Mucosa of stomach (tissue), 1 donor: Measurements from ENCODE around the gene PEPD.

ENCODE experiments used
- H3K27me3 ChIP-seq: one replicate; pipeline ENCODE4 v1.7.0; 2013; ENCODE audit warnings: mild to moderate bottlenecking, low read length; ENCODE audit not compliant: control insufficient read depth, insufficient read depth
- H3K36me3 ChIP-seq: one replicate; pipeline ENCODE4 v1.7.0; 2013; ENCODE audit warnings: low read length; ENCODE audit not compliant: control insufficient read depth, insufficient read depth
- H3K4me1 ChIP-seq: one replicate; pipeline ENCODE4 v1.7.0; 2013; ENCODE audit warnings: mild to moderate bottlenecking, low read length; ENCODE audit not compliant: control insufficient read depth, insufficient read depth
- H3K4me3 ChIP-seq: one replicate; pipeline ENCODE4 v1.7.0; 2013; ENCODE audit warnings: low read length
- H3K9ac ChIP-seq: one replicate; pipeline ENCODE4 v1.7.0; 2013; ENCODE audit warnings: mild to moderate bottlenecking, low read length, moderate library complexity
- H3K9me3 ChIP-seq: one replicate; pipeline ENCODE4 v1.7.0; 2013; ENCODE audit warnings: mild to moderate bottlenecking, low read length, moderate library complexity; ENCODE audit not compliant: control insufficient read depth
- donor health status: Pancreatic carcinoma.

Gene PEPD

GRCh38 chr19:33350538-33351309 lies 170.9 kb downstream of the PEPD start:
- Histone ChIP-seq H3K9me3 (no peaks in the 10 kb centered on the region), H3K36me3 (no peaks in the 10 kb centered on the region), H3K27me3 (no peaks in the 10 kb centered on the region), H3K4me3 (no peak overlapping the region), H3K4me1 (no peaks in the 10 kb centered on the region), H3K9ac (no peak overlapping the region)

- Histone ChIP-seq H3K4me3 (no peak overlapping the region), H3K9me3 (no peaks in the 10 kb centered on the region)
Observed at GRCh38 chr19:33349319-33350289, 172.0 kb downstream of the PEPD start.

GRCh38 chr19:33348301-33349010 lies 173.1 kb downstream of the PEPD start:
- H3K9me3 ChIP-seq = no peaks in the 10 kb centered on the region
- no peak overlapping the region for H3K9ac ChIP-seq
- no peaks in the 10 kb centered on the region for H3K4me1 ChIP-seq
- no peaks in the 10 kb centered on the region for H3K36me3 ChIP-seq
- H3K27me3 ChIP-seq = no peaks in the 10 kb centered on the region
- no peak overlapping the region for H3K4me3 ChIP-seq

More at GRCh38 chr19:33349319-33350289, 172.0 kb downstream of the PEPD start:
- Histone ChIP-seq H3K4me1 (no peaks in the 10 kb centered on the region), H3K27me3 (no peaks in the 10 kb centered on the region), H3K9ac (no peak overlapping the region), H3K36me3 (no peaks in the 10 kb centered on the region)

GRCh38 chr19:33347300-33347699 lies 174.3 kb downstream of the PEPD start:
- Histone ChIP-seq H3K4me1 (no peaks in the 10 kb centered on the region), H3K4me3 (no peak overlapping the region), H3K9me3 (no peaks in the 10 kb centered on the region), H3K27me3 (no peaks in the 10 kb centered on the region), H3K36me3 (no peaks in the 10 kb centered on the region), H3K9ac (no peak overlapping the region)

GRCh38 chr19:33346665-33347064 lies 174.9 kb downstream of the PEPD start:
- no peak overlapping the region for H3K9ac ChIP-seq
- H3K27me3 ChIP-seq = no peaks in the 10 kb centered on the region
- no peaks in the 10 kb centered on the region for H3K9me3 ChIP-seq
- H3K36me3 ChIP-seq = no peaks in the 10 kb centered on the region
- H3K4me3 ChIP-seq = no peak overlapping the region
- no peaks in the 10 kb centered on the region for H3K4me1 ChIP-seq

- no peak overlapping the region for H3K4me3 ChIP-seq
- H3K9ac ChIP-seq = no peak overlapping the region
- no peaks in the 10 kb centered on the region for H3K36me3 ChIP-seq
- H3K4me1 ChIP-seq = no peaks in the 10 kb centered on the region
- no peaks in the 10 kb centered on the region for H3K9me3 ChIP-seq
- no peaks in the 10 kb centered on the region for H3K27me3 ChIP-seq
Observed at GRCh38 chr19:33345163-33345562, 176.4 kb downstream of the PEPD start.

GRCh38 chr19:33344573-33344925 lies 177.0 kb downstream of the PEPD start:
- Histone ChIP-seq H3K4me3 (no peak overlapping the region), H3K9ac (no peak overlapping the region), H3K4me1 (no peaks in the 10 kb centered on the region), H3K27me3 (no peaks in the 10 kb centered on the region), H3K36me3 (no peaks in the 10 kb centered on the region), H3K9me3 (no peaks in the 10 kb centered on the region)

- no peaks in the 10 kb centered on the region for H3K9me3 ChIP-seq
- no peaks in the 10 kb centered on the region for H3K4me1 ChIP-seq
- H3K27me3 ChIP-seq = no peaks in the 10 kb centered on the region
- H3K36me3 ChIP-seq = no peaks in the 10 kb centered on the region
- H3K9ac ChIP-seq = no peak overlapping the region
- H3K4me3 ChIP-seq = no peak overlapping the region
Observed at GRCh38 chr19:33343859-33344572, 177.6 kb downstream of the PEPD start.

GRCh38 chr19:33343301-33343700 lies 178.3 kb downstream of the PEPD start:
- Histone ChIP-seq H3K27me3 (no peaks in the 10 kb centered on the region), H3K4me1 (no peaks in the 10 kb centered on the region), H3K9ac (no peak overlapping the region), H3K9me3 (no peaks in the 10 kb centered on the region), H3K36me3 (no peaks in the 10 kb centered on the region), H3K4me3 (no peak overlapping the region)

- Histone ChIP-seq H3K36me3 (no peaks in the 10 kb centered on the region), H3K4me3 (no peak overlapping the region), H3K9me3 (no peaks in the 10 kb centered on the region), H3K9ac (no peak overlapping the region), H3K27me3 (no peaks in the 10 kb centered on the region), H3K4me1 (no peaks in the 10 kb centered on the region)
Observed at GRCh38 chr19:33340991-33341390, 180.6 kb downstream of the PEPD start.
